CD4-positive, alpha-beta T cell (primary cell): ENCODE results near the gene SAMD8. TPM values are rescaled to one million over a fixed set of nuclear protein-coding genes. Genes with fewer than 3 reads are reported as not detected.

ENCODE experiments used
- ATAC-seq: fragments of 200-7000 bp; cut with Tn5 transposase; one replicate; pipeline ENCODE4 v1.10.0; 2022; ENCODE audit warnings: mild to moderate bottlenecking; ENCODE audit not compliant: poor library complexity
- CTCF ChIA-PET: fragments of 350-600 bp; sonication (Branson Sonifier 250); formaldehyde crosslinking; loops from one replicate; lab custom pipeline; 2021; ENCODE audit warnings: antibody characterized with exemption, inconsistent platforms; lab: Charles Lee
- POLR2A ChIA-PET: fragments of 350-600 bp; sonication (Branson Sonifier 250); formaldehyde crosslinking; loops from one replicate; lab custom pipeline; 2021; ENCODE audit warnings: antibody characterized with exemption, inconsistent platforms; lab: Charles Lee
- DNase-seq, 14 experiments: peaks; one replicate each; pipeline ENCODE4 v3.0.0-alpha.2; 2013 to 2020; ENCODE audit warnings: mixed read lengths in 2 of 14
- H3K27ac ChIP-seq, 2 donors: one replicate each; pipeline versions ENCODE4 v1.5.1 to v1.7.0; 2013; ENCODE audit warnings: low read length in 2 of 2, low read depth in 1 of 2, mild to moderate bottlenecking in 1 of 2
- H3K27me3 ChIP-seq, 2 experiments: 1 replicate in 1 of 2; 2 replicates in 1 of 2; pipeline versions ENCODE4 v1.6.1 to v1.7.0; 2013; ENCODE audit warnings: low read length in 2 of 2, control low read depth in 1 of 2, mild to moderate bottlenecking in 1 of 2, moderate library complexity in 1 of 2; ENCODE audit not compliant: insufficient read depth in 2 of 2, control insufficient read depth in 1 of 2
- H3K36me3 ChIP-seq: one replicate; pipeline ENCODE4 v1.6.1; 2013; ENCODE audit warnings: low read length, control low read depth; ENCODE audit not compliant: insufficient read depth
- H3K4me1 ChIP-seq: one replicate; pipeline ENCODE4 v1.6.1; 2013; ENCODE audit warnings: low read length, control low read depth; ENCODE audit not compliant: insufficient read depth
- H3K4me3 ChIP-seq: one replicate; pipeline ENCODE4 v1.5.1; 2013; ENCODE audit warnings: mild to moderate bottlenecking, low read length, moderate library complexity
- H3K9me3 ChIP-seq, 2 experiments: 1 replicate in 1 of 2; 2 replicates in 1 of 2; pipeline versions ENCODE4 v1.6.1 to v1.7.0; 2013; ENCODE audit warnings: low read length in 2 of 2, mild to moderate bottlenecking in 2 of 2, control low read depth in 1 of 2, moderate library complexity in 1 of 2; ENCODE audit not compliant: control insufficient read depth in 1 of 2, insufficient read depth in 1 of 2
- H3K27ac Mint-ChIP-seq: one replicate; pipeline ENCODE4 v1.8.0; 2020; ENCODE audit warnings: mixed read lengths
- H3K27me3 Mint-ChIP-seq: one replicate; pipeline ENCODE4 v1.8.0; 2021; ENCODE audit warnings: mixed read lengths
- H3K36me3 Mint-ChIP-seq: one replicate; pipeline ENCODE4 v1.8.0; 2021; ENCODE audit warnings: low read depth, mixed read lengths
- H3K4me1 Mint-ChIP-seq: one replicate; pipeline ENCODE4 v1.8.0; 2021; ENCODE audit warnings: low read depth, mixed read lengths
- H3K4me3 Mint-ChIP-seq: one replicate; pipeline ENCODE4 v1.8.0; 2020; ENCODE audit warnings: mild to moderate bottlenecking, mixed read lengths
- H3K9me3 Mint-ChIP-seq: one replicate; pipeline ENCODE4 v1.8.0; 2020; ENCODE audit warnings: mixed read lengths
- intact Hi-C, 2 experiments: fragments of 100-400 bp; cut with DNase I in 1 of 2; cut with micrococcal nuclease in 1 of 2; formaldehyde crosslinking; loops; one replicate each; pipeline versions ENCODE4 v1.15.1 to v1.9.0; 2023 to 2025; cut with DNase I, micrococcal nuclease
- total RNA-seq, 174 experiments: library from RNA in 2 of 174; stranded (reverse) in 2 of 174; gene quantifications; one replicate each; pipeline ENCODE4 v1.2.3 and lab custom pipeline; 2021 to 2026
- TF ChIP-seq, protein P1 (sequence below): fragments of 200-600 bp; IDR thresholded peaks from one replicate; pipeline ENCODE4 v1.8.0; 2022; ENCODE audit warnings: antibody characterized with exemption, mild to moderate bottlenecking

SAMD8 gene
- total RNA-seq, 2 experiments from 2014 or later: 34.1 to 37.4 TPM

DNA sequence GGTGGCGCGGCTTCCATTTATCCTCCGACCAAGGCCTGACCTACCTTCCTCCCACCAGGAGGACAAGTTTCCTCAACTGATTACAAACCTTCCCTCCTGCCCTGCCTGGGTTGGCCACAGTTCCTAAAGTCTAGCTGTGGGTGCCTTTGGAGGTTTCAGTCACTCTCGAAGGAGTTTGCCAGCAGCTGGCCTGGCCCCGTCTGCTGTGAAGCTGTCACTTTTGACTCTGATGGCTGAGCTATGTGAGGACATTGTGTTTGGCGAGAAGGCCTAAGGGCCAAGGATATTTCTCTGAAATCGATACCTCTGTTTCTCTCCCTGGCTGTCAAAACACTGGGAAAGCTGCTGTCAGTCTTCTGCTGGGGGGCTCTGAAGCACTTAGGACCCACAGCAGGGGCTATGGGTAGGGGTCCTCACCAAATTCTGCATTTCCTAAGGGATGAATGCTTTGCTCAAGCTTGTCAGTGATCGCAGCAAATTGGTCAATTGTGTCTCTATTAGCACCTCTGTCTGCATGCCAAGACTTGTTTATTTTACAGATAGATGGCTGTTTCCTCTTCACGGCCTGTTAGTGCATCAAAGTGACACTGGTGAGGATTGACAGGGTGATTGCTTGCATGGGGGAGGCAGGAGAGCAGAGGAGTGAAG lies 31.9 kb upstream of the SAMD8 start:
- TF ChIP-seq, protein P1, sequence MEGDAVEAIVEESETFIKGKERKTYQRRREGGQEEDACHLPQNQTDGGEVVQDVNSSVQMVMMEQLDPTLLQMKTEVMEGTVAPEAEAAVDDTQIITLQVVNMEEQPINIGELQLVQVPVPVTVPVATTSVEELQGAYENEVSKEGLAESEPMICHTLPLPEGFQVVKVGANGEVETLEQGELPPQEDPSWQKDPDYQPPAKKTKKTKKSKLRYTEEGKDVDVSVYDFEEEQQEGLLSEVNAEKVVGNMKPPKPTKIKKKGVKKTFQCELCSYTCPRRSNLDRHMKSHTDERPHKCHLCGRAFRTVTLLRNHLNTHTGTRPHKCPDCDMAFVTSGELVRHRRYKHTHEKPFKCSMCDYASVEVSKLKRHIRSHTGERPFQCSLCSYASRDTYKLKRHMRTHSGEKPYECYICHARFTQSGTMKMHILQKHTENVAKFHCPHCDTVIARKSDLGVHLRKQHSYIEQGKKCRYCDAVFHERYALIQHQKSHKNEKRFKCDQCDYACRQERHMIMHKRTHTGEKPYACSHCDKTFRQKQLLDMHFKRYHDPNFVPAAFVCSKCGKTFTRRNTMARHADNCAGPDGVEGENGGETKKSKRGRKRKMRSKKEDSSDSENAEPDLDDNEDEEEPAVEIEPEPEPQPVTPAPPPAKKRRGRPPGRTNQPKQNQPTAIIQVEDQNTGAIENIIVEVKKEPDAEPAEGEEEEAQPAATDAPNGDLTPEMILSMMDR: no peak
- Mint-ChIP-seq H3K4me3 (no peak overlapping the region), H3K27ac (no peak overlapping the region), H3K9me3 (peaks cover 4% of the 10 kb centered on the region), H3K36me3 (no peaks in the 10 kb centered on the region), H3K27me3 (no peaks in the 10 kb centered on the region), H3K4me1 (no peaks in the 10 kb centered on the region)
- CTCF ChIA-PET: no interaction called here
- H3K4me3 ChIP-seq: no peak overlapping the region
- H3K27ac ChIP-seq: no peak overlapping the region
- POLR2A ChIA-PET: interaction anchor here (0.6 to 1.3 kb wide), 2 partner anchors 16 to 130 kb away, joined by 3 read pairs; no protein-coding TSS in a partner anchor
- DNase-seq (no peak), ATAC-seq (no peak)
- intact Hi-C loops: no loop called here
- H3K9me3 ChIP-seq: peaks cover 0 to 4% of the 10 kb centered on the region in 2 experiments
- no peaks in the 10 kb centered on the region for H3K36me3 ChIP-seq
- no peaks in the 10 kb centered on the region for H3K4me1 ChIP-seq
- H3K27me3 ChIP-seq: no peaks in the 10 kb centered on the region

DNA sequence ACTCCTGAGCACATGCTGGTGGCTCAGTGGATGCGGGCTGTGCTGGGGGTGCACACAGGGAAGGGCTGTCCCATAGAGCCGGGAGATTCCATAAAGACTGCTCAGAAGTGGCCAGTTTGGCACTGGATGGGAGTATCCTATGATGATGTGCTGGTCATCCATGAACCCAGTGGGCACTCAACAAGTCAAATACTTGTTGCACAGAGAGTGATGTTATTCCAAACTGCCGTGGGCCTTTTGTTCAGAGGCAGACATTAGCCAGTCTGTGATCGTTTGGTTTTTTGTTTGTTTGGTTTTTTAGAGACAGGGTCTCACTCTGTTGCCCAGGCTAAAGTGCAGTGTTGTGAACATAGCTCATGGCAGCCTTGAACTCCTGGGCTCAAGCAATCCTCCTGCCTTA lies 30.9 kb upstream of the SAMD8 start:
- no peak overlapping the region for H3K27ac Mint-ChIP-seq
- no peaks in the 10 kb centered on the region for H3K27me3 Mint-ChIP-seq
- TF ChIP-seq, protein P1: no peak
- H3K27ac ChIP-seq: no peak overlapping the region
- no peaks in the 10 kb centered on the region for H3K36me3 Mint-ChIP-seq
- no peaks in the 10 kb centered on the region for H3K4me1 Mint-ChIP-seq
- ChIA-PET POLR2A (interaction anchor here (1.3 kb wide), 1 partner anchor 17 kb away, joined by 3 read pairs; no protein-coding TSS in a partner anchor), CTCF (no interaction called here)
- DNase-seq: no peak
- H3K36me3 ChIP-seq: no peaks in the 10 kb centered on the region
- no peak overlapping the region for H3K4me3 ChIP-seq
- no peaks in the 10 kb centered on the region for H3K27me3 ChIP-seq
- H3K9me3 ChIP-seq: peaks cover 0 to 4% of the 10 kb centered on the region in 2 experiments
- no peak overlapping the region for H3K4me3 Mint-ChIP-seq
- no peak for ATAC-seq
- H3K4me1 ChIP-seq: no peaks in the 10 kb centered on the region
- peaks cover 4% of the 10 kb centered on the region for H3K9me3 Mint-ChIP-seq
- intact Hi-C loops: no loop called here

DNA sequence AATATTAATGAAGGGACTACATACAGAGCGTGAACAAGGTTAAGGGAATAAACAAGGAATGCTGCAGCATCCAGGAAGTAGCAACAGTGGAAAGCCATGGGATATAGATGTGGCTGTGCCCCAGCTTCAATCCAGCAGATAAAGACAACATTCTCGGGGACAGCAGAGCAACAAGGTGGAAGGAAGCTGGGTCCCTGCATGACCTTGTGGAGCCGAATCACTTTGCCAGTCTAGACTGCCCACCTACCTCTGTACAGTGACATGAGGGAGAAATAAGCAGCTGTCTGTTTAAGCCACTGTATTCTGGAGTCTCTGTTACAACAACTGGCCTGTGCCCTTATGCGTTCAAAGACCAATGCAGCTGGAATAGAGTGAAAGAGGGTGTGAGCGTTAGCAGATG lies 30.1 kb upstream of the SAMD8 start:
- H3K4me3 Mint-ChIP-seq: no peak overlapping the region
- peaks cover 4% of the 10 kb centered on the region for H3K9me3 Mint-ChIP-seq
- no peak overlapping the region for H3K27ac Mint-ChIP-seq
- ATAC-seq: no peak
- ChIA-PET CTCF (no interaction called here), POLR2A (no interaction called here)
- no peaks in the 10 kb centered on the region for H3K4me1 Mint-ChIP-seq
- Histone ChIP-seq H3K4me3 (no peak overlapping the region), H3K4me1 (no peaks in the 10 kb centered on the region), H3K27me3 (no peaks in the 10 kb centered on the region), H3K36me3 (no peaks in the 10 kb centered on the region), H3K27ac (no peak overlapping the region), H3K9me3 (peaks cover 0 to 4% of the 10 kb centered on the region in 2 experiments)
- no peak for DNase-seq
- H3K36me3 Mint-ChIP-seq: no peaks in the 10 kb centered on the region
- H3K27me3 Mint-ChIP-seq: no peaks in the 10 kb centered on the region
- TF ChIP-seq, protein P1: no peak
- intact Hi-C loops: no loop called here
